ENCODE data around the gene ASB2. TPM values are rescaled to one million over a fixed set of nuclear protein-coding genes. Genes with fewer than 3 reads are reported as not detected.

Gene ASB2
- polyA plus RNA-seq, 1 experiment, result 1.6 TPM

- ChIA-PET CTCF (no interaction called here), POLR2A (no interaction called here)
- Histone ChIP-seq H3K27ac (ENCODE audit: low read depth, low read length) (no peak overlapping the region), H3K4me3 (ENCODE audit: low read depth, low read length) (no peak overlapping the region), H3K9me3 (ENCODE audit: control insufficient read depth, insufficient read depth, low read length) (no peaks in the 10 kb centered on the region; the same call in 1 of the 2 replicates), H3K27me3 (ENCODE audit: control insufficient read depth, insufficient read depth, low read length) (peaks cover 13% of the 10 kb centered on the region)
- TF ChIP-seq, protein P1, sequence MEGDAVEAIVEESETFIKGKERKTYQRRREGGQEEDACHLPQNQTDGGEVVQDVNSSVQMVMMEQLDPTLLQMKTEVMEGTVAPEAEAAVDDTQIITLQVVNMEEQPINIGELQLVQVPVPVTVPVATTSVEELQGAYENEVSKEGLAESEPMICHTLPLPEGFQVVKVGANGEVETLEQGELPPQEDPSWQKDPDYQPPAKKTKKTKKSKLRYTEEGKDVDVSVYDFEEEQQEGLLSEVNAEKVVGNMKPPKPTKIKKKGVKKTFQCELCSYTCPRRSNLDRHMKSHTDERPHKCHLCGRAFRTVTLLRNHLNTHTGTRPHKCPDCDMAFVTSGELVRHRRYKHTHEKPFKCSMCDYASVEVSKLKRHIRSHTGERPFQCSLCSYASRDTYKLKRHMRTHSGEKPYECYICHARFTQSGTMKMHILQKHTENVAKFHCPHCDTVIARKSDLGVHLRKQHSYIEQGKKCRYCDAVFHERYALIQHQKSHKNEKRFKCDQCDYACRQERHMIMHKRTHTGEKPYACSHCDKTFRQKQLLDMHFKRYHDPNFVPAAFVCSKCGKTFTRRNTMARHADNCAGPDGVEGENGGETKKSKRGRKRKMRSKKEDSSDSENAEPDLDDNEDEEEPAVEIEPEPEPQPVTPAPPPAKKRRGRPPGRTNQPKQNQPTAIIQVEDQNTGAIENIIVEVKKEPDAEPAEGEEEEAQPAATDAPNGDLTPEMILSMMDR (IDR thresholded peaks at IDR 0.05; ENCODE audit: low read depth, low read length), result no peak
- no peak for DNase-seq (ENCODE audit: low read depth, low spot score)
Measured at GRCh38 chr14:93932642-93933041, 43.7 kb downstream of the ASB2 start.

DNA sequence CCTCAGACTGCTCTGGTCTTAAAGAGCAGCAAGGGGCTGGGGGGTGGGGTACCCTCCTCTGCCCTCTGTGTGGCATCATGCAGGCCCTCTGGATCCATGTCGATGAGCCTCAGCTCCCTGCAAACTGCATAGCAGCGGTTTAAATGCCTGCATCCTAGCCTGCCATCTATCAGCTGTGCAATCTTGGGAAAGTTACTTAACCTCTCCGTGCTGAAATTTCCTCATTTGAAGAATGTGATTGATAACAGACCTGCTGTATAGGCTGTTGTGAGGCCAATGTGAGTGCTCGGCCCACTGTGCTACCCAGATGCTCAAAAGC lies 45.4 kb downstream of the ASB2 start:
- H3K9me3 ChIP-seq (ENCODE audit: control insufficient read depth, insufficient read depth, low read length), result no peaks in the 10 kb centered on the region; the same call in 1 of the 2 replicates
- H3K27me3 ChIP-seq (ENCODE audit: control insufficient read depth, insufficient read depth, low read length), result peaks cover 13% of the 10 kb centered on the region
- ChIA-PET POLR2A (no interaction called here), CTCF (interaction anchor here (1.5 kb wide), 1 partner anchor 9 kb away, joined by 7 read pairs; no protein-coding TSS in a partner anchor)
- DNase-seq (ENCODE audit: low read depth, low spot score), result no peak
- no peak overlapping the region for H3K4me3 ChIP-seq (ENCODE audit: low read depth, low read length)
- TF ChIP-seq, protein P1 (IDR thresholded peaks at IDR 0.05; ENCODE audit: low read depth, low read length), result no peak
- H3K27ac ChIP-seq (ENCODE audit: low read depth, low read length), result no peak overlapping the region

DNA sequence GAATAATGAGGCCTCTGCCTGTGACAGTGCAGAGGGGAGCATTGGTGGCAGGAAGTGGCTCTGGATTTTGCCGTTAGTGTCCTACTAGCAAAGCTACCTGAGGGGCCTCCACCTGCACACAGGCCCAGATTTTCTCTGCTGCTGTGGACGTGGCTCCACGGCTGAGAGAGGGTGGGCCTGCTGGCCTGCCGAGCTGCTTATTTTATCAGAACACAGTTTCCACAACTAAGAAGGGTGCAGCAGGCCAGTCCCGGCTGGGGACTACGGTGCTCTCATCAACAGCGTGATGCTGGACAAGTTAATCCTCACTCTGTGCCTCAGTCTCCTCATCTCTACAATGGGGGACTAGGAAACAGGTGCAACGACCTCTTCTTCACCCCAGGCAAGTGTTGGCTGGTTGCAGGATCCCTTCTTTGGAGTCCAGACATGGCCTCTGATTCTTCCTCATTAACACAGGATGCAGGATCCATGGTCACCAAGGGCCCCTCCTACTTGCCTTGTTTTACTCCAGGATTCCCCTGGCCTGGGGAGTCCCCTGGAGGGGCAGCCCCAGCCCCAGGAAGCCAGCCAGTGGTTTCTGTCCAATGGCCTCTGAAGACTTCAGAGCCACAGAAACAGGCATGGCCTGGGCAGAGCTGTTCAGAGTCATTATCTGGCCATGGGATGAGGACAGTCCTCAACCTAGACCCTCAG lies 45.9 kb downstream of the ASB2 start:
- Histone ChIP-seq H3K27ac (ENCODE audit: low read depth, low read length) (no peak overlapping the region), H3K4me3 (ENCODE audit: low read depth, low read length) (no peak overlapping the region), H3K27me3 (ENCODE audit: control insufficient read depth, insufficient read depth, low read length) (peaks cover 11% of the 10 kb centered on the region), H3K9me3 (ENCODE audit: control insufficient read depth, insufficient read depth, low read length) (no peaks in the 10 kb centered on the region; the same call in 1 of the 2 replicates)
- CTCF ChIA-PET, result interaction anchor here (1.5 kb wide), 1 partner anchor 10 kb away, joined by 7 read pairs; no protein-coding TSS in a partner anchor
- TF ChIP-seq, protein P1 (IDR thresholded peaks at IDR 0.05; ENCODE audit: low read depth, low read length), result no peak
- POLR2A ChIA-PET, result no interaction called here
- DNase-seq (ENCODE audit: low read depth, low spot score), result no peak

DNA sequence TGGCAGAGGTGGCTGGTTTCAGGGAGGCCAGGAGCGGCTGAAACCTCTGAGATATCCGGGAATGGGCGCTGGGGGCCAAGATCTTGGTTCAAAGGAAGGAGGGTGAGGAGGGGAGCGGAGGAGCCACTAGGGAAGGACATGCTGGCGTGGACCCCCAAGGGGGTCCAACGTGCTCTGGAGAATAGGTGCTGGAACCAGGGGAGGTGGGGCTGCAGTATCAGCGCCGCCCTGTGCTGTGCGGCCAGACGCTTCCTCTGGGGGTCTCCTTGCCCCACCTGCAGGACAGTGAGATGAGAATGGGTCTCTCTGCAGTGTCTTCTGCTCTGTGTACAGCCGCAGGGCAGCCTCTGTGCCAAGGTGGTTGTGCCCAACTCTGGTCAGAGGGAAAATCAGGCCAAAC lies 46.7 kb downstream of the ASB2 start:
- H3K9me3 ChIP-seq (ENCODE audit: control insufficient read depth, insufficient read depth, low read length), result no peaks in the 10 kb centered on the region; the same call in 1 of the 2 replicates
- POLR2A ChIA-PET, result no interaction called here
- TF ChIP-seq, protein P1 (IDR thresholded peaks at IDR 0.05; ENCODE audit: low read depth, low read length), result no peak
- CTCF ChIA-PET, result no interaction called here
- H3K27me3 ChIP-seq (ENCODE audit: control insufficient read depth, insufficient read depth, low read length), result peaks cover 4% of the 10 kb centered on the region
- no peak overlapping the region for H3K4me3 ChIP-seq (ENCODE audit: low read depth, low read length)
- no peak overlapping the region for H3K27ac ChIP-seq (ENCODE audit: low read depth, low read length)
- no peak for DNase-seq (ENCODE audit: low read depth, low spot score)

DNA sequence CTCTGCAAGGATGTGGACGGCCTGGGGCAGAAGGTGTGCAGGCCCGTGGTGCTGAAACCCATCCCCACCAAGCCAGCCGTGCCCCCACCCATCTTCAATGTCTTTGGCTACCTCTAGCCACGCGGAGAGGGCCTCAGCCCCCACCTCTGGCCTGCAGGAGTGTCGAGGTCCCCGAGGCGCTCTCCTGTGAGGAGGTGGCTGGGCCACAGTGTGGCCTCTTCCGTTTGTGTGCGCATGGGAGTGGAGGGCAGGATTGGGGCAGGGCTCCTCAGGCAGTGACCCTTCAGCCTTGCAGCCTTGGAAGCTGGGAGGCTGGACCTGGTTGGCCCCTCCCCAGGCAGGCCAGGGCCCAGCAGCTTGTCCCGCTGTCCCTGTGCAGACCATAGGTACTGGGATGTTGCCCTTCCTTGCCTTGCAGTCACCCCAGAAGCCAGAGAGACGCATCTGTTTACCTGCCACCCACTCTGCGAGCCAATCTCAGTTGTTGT lies 47.3 kb downstream of the ASB2 start:
- TF ChIP-seq, protein P1 (IDR thresholded peaks at IDR 0.05; ENCODE audit: low read depth, low read length), result no peak
- CTCF ChIA-PET, result no interaction called here
- POLR2A ChIA-PET, result no interaction called here
- Histone ChIP-seq H3K27ac (ENCODE audit: low read depth, low read length) (no peak overlapping the region), H3K27me3 (ENCODE audit: control insufficient read depth, insufficient read depth, low read length) (peaks cover 7% of the 10 kb centered on the region), H3K4me3 (ENCODE audit: low read depth, low read length) (no peak overlapping the region), H3K9me3 (ENCODE audit: control insufficient read depth, insufficient read depth, low read length) (no peaks in the 10 kb centered on the region; the same call in 1 of the 2 replicates)
- DNase-seq (ENCODE audit: low read depth, low spot score), result no peak

All from AG04450 (cell line).